Non-pigmented ciliary epithelial cell (primary cell): ENCODE data around the gene PIR.

Experiments
- DNase-seq: peaks from one replicate; pipeline ENCODE4 v3.0.0-alpha.2; 2010; ENCODE audit warnings: low read depth

PIR gene

DNA sequence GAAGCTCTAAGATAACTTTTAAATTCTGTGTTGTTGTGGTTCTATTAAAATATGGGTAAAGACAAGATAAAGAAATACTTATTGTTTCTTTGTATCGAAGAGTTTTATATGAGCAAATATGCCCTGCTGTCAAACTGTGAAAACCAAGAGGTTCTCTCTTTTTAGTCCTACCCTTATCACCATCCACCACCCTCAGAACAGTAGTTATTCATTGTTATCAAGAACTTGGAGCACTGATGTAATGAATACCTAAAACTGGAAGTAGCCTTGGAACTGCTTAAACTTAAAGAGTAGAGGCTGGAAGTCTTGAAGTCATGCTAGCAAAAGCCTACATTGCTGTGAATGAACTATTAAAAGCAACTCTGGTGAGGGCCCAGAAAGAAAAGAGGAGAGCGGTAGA is 9.2 kb downstream of the PIR start:
- DNase-seq = no peak

DNA sequence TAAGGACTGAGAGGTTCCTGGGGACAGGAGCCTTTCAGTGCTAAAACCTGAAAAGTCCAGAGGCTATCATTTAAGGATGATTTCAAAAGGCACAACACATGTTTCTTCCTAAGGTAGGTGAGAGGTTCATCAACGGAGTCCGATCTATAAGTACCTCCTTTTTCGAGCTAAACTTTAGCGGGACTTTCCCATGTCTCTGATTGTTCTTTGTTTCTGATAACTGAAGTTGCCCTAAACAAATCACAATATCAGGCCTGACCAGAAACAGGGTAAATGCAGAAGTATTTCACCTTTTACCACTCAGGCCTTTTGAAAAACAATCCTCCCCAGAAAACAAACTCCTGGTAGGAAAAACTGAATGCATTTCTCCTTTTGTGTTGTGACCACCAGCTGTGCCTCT is 17.6 kb downstream of the PIR start:
- no peak for DNase-seq

DNA sequence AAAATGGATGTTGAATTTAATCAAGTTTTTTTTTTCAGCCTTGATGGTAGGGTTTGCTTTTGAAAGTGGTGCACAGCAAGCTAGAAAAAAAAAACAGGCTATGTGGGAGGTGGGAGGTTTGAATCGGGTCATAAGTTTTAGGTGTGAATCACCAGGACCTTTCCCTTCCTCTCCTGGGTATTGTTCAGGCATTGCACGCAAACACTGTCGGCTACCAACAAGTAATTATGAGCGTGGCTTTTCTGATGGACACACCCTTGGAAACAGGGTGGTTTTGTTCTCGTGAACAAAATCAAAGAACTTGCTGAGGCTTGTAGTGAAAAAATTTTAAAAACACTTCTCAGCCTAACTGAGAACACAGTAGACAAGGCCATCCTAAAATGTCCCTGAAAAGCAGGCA is 18.1 kb downstream of the PIR start:
- DNase-seq = no peak

DNA sequence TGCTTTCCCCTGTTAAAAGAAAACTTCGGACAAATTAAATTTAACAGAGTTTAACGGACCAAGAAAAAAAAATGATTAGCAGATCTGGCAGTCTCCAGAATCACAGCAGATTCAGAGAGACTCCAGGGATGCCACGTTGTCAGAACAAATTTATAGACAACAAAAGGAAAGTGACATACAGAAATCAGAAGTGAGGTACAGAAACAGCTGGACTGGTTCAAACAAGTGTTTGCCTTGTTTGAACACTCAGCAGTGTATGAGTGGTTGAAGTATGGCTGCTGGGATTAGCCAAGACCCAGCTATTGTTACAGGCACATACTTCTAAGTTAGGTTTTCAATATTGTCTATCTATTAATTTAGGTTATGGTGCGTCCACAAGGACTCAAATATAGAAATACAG is 19.1 kb downstream of the PIR start:
- no peak for DNase-seq

DNA sequence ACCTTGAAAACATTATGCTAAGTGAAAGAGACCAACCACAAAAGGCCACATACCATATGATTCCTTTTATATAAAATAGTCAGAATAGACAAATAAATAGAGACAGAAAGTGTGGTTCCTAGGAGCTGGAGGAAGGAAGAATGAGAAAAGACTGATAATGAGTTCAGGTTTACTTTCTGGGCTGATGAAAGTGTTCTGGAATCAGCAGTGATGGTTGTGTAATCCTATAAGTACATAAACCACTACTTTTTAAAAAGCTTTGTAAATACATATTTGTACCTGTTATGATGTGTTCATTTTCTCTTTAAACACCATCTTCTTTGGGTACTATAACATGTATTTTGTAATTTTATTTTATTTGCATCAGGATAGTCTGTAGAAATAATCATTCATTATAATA is 20.6 kb downstream of the PIR start:
- DNase-seq = no peak

DNA sequence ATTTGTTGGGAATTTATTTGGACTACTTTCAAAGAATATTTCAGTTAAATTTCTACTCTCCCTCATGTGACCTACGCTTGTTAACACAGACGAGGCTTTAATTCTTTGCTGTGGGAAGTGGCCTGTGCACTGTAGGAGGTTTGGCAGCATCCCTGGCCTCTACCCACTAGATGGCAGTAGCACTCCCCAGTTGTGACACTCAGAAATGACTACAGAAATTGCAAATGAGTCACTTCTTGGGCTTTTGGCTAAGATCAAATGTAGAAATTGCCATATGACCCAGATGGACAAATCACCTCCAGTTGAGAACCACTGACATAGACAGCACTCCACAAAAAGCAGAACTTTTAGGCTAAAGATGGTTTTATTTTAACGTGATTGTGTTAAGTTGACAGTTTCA is 22.1 kb downstream of the PIR start:
- DNase-seq = no peak

DNA sequence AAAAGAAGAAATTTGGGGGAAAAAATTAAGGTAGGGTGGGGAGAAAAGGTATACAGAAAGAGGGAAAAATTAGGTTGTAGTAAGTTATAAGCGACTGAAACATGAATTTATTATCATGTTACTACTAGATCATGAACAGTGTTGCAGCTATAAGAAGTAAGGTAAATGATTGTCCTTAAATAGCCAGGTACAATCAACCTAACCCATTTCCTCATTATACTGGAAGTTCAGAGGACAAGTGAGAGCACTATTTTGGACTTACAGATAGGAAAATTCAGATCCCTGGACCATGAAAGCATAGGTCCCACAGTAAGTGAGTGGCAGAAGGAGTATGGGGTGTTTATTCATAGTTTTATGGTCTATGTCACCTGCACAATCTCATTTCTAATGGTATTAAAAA is 23.5 kb downstream of the PIR start:
- no peak for DNase-seq

DNA sequence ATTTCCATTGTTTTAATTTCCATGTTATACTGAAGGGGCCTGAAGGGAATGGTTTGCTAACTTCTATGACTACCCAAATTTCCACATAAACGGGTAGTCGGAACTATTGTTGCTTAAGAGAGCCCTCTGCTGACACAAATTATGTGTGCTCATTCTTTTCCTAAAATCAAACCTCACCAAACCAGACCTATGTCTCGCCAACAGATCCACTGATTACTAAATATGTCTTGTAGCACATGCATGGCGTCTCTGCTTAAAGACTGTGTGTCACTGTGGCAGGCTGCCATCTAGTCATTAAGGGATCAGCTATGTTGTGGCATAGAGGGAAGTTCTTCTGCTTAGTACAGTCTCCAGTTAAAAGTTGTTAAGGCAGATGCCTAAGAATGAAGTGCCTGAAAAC is 25.1 kb downstream of the PIR start:
- DNase-seq = no peak

DNA sequence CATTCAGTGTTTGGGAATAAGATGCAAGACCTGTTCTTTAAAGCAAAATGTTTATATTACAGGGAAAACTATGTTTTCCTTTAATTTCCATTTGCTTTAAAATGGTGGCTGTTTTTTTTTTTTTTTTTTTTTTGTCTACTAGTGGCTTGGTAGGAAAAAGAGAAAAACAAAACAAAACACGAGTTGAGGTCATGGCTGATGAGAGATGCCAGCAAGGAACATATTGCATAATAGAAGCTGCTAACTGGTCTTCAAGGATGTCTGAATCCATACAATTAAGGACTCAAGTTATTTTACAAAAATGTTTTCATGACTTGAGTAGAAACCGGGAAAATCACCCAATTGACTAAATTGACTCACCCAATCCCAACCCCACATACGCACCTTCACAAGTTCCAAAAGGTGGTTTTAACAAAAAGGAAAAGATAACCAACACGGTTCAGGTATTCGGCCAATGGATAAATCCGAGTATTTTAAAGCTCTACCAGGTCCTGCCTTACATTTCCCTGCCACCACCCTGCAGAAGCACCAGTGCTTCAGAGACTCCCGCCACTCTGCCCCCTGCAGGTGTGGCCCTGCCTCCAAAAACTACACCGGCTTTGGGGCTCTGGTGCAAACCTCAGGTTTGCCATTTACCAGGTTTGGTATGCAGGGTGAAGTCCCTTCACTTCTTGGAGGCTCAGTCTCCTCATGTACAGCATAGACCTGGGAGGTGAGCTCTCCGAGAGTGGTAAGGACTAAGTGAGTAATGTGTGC is 27.1 kb downstream of the PIR start:
- DNase-seq = no peak

DNA sequence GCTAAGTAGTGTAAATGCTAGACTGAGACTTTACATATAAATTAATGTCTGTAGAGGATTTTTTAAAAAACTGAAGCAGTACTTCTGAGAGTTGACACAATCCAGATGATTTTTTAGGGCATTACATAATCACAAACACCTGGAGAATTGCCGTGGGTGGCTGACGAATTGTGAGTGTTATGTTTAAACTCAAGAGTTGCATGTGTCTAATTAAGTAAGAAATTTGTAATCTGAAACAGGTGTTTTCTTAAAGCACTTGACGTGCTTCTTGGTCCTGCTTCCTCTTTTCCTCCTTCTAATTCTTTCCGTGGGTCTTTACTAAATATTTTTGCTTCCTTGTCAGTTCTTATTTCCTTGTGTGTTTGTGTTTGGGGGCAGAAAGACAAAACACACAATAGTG is 27.8 kb downstream of the PIR start:
- no peak for DNase-seq

DNA sequence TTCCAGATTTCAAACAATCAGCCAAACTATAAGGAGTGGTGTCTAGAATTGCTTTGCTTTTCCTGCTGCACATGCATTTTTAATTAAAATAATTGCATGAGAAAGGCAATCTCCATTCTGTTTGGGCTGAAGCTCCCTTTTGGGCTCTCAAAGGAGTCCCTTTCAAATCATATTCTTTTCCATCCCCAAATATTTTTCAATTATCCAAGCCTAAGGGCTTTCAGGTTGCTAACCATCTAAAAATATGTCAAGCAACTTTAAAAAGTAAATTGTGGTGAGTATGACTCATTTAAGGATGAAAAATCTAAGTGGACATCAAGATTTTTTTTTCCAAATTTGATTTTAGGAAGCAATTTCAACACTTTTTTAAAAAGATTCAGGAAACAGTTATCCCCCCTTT is 28.4 kb downstream of the PIR start:
- no peak for DNase-seq

DNA sequence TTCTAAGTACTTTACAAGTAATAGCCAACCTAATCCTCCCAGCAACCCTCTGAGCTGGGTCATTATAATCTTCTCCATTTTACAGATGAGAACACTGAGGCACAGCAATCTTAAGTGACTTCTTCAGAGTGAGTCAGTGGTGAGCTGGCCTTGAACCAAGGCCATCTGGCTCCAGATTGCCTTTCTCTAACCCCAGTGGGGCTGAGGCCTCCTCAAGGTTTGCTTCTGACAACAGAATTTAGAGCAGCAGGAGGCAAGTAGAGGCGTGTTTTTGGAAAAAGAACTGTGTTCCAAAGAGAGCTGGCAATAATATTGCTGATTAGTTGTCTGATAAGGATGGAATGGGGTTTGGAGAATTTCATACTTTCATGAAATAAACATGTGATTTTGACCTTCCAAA is 41.2 kb downstream of the PIR start:
- DNase-seq = no peak

DNA sequence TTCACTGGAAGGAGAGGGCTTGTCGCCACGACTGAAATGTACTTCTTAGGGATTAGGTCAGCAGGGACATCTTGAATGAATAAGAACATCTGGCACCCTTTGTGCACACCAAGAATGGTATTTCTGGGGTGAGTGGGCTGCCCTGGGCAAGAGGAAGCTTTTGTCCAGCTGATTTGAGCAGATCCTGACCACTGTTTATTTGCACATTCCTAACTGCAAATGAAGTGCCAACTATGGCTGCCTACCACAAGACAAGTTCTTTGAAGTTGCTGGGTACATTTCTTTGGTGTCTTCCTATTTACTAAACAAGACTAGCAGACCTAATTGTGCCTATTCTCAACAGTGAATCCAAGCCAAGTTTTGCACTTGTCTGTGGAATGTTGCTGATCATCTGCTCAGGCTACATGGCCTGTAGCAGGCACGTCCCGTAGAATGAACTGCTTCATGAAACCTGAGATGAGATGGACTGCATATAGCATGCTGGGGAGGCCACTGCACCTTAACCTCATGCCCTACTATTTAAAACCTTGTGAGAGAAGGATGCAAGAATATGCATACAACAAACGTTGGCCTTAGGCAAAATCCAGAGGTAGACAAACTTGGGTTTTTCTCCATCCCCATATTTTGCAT is 45.0 kb downstream of the PIR start:
- DNase-seq = no peak

DNA sequence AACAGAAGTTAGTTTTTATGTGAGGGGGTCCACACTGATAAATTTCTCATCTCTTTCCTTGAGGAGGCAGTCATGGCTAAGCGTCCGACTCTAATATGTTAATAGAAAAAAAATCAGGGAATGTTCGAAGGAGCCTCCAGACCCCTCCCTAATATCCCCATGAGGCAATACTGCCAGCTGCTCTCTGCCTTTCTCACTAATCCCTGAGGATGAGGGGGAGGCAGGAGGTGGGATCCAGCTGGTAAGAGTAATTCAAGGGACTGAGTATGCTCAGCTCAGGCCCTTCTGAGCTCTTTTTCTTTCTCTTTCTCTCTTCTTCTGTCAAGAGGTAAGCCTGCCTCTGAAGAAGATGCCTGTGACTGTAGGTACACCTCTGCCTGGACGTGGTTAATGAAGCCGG is 51.7 kb downstream of the PIR start:
- DNase-seq = no peak

DNA sequence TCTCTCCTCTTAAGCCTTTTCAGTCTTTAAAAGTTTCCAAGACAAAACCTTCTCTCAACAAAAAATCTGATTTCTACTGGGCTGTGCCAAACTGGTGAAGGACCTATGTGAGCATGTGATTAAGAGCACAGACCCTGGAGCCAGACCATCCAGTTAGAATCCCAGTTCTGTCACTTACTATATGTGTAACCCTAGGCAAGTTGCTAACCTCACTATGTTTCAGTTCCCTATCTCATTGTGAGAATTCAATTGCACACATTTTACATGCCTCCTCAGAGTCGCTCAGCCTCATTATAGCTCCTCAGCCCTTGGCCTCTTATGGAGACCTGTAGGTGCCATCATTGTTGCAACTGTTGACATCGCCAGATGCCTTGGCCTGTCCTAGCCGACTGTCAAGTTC is 54.8 kb downstream of the PIR start:
- no peak for DNase-seq

DNA sequence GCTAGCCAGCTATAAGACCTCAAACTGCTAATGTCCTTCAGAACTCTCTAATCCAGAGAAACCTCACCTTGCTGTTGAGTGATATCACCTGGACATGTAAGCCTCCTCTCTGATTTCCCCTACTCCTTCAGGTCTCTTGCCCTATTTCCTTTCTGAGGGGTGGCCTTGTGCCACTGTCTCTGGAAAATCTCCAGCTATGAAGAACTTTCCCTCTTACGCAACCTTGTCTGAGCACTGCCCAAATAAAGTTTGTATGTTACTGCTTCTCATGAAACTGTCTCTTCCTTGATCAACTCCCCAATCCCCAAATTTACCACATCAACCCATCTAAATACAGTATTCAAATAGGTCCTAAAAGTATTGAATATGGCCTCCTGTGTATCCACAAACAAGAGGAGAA is 55.4 kb downstream of the PIR start:
- DNase-seq = no peak

DNA sequence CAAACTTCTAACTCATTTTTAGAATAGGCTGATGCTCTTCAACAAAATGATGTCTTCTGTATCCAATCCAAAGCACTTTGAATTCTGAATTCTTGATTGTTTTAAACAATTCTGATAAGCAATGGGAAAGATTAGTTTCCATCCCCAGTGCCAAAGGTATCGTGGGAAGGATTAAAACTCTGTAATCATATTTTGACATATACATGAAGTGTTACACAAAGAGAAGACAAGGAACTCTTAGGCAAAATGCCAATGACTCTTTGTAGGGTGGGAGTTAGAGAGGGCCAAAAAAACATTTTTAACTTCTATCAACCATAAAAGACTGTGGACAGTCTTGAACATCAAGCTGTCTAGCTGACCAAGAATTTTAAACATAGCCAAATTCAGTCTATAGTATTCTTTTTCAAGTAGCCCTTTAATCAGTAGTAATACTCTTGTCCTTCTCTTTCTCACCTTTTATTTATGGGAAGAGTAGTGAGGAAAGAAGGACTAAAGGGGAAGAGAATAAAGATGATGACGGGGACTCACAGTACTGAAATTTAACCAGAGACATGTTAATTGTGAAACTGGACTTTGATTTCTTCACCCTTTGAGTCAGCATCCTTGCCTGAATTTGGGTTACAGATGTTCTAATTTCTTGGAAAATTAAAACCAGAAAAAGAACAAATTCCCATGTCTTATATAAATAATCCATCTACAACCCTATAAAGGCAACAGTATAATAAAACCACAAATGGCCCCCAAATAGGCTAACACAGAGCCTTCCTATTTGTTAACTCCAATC is 57.1 kb downstream of the PIR start:
- DNase-seq = no peak

DNA sequence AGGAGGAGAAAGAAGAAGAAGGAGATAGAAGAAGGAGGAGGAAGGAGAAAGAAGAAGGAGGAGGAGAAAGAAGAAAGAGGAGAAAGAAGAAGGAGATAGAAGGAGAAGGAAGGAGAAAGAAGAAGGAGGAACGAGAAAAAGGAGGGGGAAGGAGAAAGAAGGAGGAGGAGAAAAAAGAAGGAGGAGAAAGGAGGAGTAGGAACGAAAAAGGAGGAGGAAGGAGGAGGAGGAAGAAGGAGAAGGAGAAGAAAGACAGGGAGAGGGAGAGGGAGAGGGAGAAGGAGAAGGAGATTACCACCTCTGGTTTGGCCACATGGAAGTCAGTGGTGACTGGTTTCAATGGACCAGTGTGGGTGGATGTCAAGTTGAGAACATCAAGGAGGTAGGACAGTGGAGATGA is 58.9 kb downstream of the PIR start:
- DNase-seq = no peak

DNA sequence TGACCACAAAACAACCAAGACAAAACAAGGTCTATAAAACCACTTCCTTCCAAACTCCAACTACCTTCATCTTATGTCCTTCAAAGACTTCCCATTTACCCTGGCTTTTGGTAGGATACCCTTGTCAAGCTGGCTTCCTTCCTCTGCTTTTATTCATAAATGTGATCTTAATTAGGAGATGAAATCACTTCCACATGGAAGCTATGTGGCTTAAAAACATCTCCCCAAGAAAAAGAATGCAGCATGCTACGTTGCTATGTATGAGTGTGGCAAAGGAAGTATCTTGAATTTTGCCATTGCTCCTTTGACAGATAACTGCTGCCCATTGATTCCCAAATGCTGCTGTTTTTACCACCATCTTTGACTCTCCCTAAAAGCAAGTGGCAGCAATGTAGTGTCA is 62.5 kb downstream of the PIR start:
- no peak for DNase-seq

DNA sequence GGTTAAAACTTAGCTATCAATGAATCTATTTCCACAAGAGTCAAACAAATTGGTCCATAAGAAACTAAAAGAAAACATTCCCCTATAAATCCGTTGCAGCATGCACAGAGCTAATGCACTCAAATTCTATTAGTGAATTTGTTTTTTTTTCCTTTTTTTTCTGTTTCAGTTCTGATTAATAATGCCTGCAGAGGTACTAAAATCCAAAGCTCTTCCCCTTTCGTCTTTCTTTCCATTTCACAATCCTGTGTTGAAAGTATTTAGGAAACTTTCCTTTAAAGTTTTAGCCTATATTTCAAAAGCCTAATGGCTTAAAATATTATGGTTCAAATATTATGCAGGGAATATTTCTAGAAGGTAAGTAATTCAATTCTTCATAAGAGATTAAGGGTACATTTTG is 63.1 kb downstream of the PIR start:
- no peak for DNase-seq

DNA sequence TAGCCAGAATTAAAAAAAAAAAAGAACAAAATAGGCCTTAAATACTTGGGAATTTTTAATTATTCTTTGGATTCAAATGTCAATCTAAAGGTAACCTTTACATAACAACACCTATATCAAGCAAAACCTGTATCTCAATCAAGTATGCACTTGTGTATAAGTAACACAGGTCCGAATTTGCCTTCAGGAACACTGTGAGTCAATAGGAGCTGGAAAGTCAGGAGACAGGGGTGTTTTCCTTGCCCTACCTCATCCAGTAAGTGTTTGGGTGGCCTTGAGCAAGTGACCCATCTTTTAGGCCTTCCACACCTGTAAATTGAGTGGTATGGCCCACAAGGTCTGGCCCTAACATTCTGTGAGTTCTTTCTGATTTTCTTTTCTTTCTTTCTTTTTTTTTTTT is 68.1 kb downstream of the PIR start:
- DNase-seq = no peak

DNA sequence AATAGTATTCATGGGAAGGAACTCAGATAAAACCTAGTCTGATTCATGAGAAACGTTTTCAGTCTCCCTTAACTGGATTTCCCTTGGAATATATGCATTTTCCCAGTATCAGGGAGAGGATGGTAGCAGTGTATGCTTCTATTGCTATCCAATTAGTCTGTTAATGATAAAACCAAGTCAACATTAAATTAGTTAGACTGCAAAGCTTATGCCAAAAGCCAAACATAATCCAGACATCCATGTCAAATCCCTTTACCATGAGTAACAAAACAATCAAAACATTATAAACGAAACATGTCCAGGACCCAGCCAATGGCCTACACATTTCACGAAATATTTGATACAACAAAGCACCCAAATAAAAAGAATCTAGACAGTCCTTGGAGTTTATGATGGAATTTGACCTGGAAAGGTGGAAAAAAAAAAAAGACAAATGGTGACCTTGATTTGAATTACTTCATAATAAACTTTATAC is 74.4 kb downstream of the PIR start:
- DNase-seq = no peak

DNA sequence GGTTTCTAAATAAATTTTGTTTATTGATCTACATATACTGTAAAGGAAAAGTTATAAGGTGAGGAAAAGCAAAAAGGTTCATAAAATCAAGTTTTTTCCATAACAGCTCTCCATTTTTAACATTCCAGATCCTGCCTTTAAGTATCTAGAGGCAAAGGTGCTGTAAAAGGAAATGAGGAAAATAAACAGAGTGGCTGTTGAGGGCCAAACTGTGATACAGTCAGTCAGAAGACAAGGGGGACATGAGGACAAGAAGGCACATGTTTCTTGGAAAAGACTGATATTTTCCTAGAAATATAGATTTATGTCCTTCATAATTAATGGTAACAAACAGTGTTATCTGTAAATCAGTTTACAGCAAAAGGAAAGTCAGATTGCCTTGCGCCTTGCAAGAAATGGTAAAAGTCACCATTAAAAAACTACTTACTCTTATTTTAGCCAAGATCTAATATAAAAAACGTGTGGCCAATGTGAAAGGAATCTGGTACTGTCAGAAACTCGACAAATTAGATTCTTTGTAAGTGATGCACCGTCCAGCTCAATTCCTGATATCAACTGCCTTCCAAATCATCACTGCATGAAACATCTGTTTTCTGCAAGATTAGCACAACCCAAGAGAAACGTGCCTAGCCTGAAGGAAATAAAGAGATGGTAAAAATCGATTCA is 75.0 kb downstream of the PIR start:
- peak; percentile 6 for DNase-seq
